DMS114 treated with DMSO at 0.1 percent for 48 hours (cell line): Measurements from ENCODE around the gene NFX1.

ENCODE experiments used
- DNase-seq: peaks from one replicate; lab custom pipeline; 2025; ENCODE audit not compliant: unreplicated experiment; lab: John Stamatoyannopoulos, UW

Gene NFX1

GRCh38 chr9:33265211-33265865, 25.0 kb upstream of the NFX1 start:
- DNase-seq = no peak

DNA sequence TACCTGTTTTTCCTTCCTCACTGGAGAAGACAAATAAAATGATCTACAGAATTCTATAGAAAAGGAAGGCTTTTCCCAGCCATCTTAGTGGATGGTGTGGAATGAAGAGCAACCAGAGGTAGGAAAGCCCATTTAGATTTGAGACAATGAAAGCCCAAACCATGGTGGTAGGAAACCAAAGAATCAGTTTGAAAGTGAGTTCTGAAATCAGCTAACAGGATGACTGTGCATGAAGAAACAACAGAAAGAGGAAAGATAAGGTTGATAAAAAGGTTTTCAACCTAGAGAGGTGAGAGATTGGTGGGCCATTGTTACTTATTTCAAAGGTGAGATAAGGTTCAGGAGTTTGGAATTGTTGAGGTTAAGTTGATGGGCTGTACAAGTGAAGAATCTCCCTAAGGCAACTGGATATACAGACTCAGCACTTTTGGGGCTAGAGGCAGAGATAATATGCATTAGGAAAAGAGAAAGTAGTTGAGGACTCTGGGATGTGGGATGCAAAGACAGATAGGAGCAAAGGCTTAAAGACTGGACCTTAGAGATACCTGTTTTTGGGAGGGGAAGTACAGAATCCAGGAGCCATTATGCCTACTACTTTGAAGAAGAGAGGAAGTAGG, 23.1 kb upstream of the NFX1 start:
- no peak for DNase-seq

DNA sequence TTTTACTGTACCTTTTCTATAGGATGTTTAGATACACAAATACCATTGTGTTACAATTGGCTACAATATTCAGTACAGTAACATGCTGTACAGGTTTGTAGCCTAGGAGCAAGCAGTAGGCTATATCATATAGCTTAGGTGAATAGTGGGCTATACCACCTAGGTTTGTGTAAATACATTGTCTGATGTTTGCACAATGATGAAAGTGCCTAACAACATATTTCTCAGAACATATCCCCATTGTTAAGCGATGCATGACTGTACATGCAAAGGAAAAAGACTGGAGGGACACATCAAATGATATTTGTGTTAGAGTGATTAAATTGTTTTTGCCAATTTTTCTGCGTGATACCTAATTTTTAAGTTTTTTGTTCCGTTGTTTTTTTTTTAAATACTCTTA, 20.2 kb upstream of the NFX1 start:
- DNase-seq = no peak

GRCh38 chr9:33272061-33272460, 18.3 kb upstream of the NFX1 start:
- DNase-seq = no peak

- DNase-seq = no peak
Measured at GRCh38 chr9:33273266-33273971, 16.9 kb upstream of the NFX1 start.

- no peak for DNase-seq
Measured at GRCh38 chr9:33273972-33274328, 16.4 kb upstream of the NFX1 start.

DNA sequence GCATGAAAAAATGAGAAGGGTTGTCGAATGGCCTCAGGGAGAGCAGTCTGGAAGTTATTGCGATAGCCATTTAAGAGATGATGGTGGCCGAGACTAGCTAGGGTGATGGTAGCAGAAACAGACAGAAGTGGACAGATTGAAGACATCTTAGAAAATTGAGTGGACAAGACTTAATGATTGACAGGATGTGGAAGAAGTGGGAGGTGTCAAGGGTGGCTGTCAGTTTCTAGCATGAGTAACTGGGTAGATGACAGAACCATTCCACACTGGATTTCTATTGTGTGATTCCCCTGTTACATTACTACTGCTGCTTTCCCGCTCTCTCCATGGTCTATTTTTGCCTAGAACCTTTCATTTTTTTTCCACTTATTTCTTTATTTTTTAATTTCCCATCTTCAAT, 12.8 kb upstream of the NFX1 start:
- DNase-seq = no peak

DNA sequence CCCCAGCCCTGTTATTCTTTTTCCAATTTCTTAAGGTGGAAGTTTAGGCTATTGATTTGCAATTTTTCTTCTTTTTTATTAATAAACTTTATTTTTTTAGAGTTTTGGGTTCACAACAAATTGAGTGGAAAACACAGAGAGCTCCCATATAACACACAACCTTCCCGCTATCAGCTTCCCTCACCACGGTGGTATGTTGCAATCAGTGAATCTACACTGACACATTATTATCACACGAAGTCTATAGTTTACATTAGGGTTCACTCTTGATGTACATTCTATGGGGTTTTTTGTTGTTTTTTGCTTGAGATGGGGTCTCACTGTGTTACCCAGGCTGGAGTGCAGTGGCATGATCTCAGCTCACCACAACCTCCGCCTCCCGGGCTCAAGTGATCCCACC, 4.8 kb upstream of the NFX1 start:
- no peak for DNase-seq

DNA sequence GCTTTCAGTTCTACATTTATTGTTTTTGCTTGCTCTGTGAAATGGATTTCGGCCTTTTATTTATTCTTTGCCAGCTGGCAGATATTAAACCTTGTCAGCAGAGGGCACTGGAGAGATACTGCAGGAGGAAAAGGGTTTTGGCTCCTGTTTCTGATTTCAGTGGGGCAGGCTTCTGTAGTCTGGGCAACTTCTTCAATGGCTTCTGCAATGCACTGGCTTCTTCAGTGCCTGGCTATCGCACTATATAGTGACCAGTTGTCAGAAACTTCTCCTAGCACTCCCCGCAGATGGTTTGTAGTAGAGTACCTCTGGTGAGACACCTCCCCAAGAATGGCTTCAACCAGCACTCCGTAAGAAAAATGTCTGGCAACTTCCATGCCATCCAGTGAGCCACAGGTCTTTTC, 3.2 kb upstream of the NFX1 start:
- DNase-seq = peak; percentile 57

GRCh38 chr9:33288235-33288634, 2.1 kb upstream of the NFX1 start:
- DNase-seq = no peak

GRCh38 chr9:33288828-33289483, 1.4 kb upstream of the NFX1 start:
- DNase-seq = no peak

- DNase-seq = no peak
Measured at GRCh38 chr9:33289496-33289895, 820 bp upstream of the NFX1 start.

- DNase-seq = no peak
Measured at GRCh38 chr9:33289936-33290246, 425 bp upstream of the NFX1 start.

- no peak for DNase-seq
Measured at GRCh38 chr9:33291031-33291397, 698 bp downstream of the NFX1 start.

DNA sequence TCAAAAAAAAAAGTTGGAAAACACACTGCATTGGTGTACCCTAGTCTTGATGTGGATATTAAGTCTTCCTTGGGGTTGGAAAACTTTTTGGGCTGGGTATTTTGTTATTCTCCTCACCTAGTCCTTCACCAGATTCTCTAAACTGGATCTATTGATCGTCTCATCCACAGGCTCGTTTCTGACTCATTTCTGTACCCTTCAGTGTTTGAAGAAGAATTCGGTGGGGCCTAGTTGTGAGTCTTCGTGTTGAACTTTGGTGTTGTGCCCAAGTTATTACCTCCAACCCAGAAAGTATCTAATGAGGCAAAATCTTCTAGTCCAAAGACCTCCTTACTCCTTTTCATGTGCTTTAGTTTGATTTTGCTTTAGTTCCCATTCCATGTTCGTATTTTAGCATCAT, 1.6 kb downstream of the NFX1 start:
- DNase-seq = no peak

- DNase-seq = no peak
Measured at GRCh38 chr9:33293782-33294181, 3.5 kb downstream of the NFX1 start.

DNA sequence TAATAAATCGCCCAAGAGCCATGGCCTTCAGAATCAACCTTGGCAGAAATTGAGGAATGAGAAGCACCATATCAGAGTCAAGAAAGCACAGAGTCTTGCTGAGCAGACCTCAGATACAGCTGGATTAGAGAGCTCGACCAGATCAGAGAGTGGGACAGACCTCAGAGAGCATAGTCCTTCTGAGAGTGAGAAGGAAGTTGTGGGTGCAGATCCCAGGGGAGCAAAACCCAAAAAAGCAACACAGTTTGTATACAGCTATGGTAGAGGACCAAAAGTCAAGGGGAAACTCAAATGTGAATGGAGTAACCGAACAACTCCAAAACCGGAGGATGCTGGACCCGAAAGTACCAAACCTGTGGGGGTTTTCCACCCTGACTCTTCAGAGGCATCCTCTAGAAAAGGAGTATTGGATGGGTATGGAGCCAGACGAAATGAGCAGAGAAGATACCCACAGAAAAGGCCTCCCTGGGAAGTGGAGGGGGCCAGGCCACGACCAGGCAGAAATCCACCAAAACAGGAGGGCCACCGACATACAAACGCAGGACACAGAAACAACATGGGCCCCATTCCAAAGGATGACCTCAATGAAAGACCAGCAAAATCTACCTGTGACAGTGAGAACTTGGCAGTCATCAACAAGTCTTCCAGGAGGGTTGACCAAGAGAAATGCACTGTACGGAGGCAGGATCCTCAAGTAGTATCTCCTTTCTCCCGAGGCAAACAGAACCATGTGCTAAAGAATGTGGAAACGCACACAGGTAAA, 4.5 kb downstream of the NFX1 start:
- no peak for DNase-seq

DNA sequence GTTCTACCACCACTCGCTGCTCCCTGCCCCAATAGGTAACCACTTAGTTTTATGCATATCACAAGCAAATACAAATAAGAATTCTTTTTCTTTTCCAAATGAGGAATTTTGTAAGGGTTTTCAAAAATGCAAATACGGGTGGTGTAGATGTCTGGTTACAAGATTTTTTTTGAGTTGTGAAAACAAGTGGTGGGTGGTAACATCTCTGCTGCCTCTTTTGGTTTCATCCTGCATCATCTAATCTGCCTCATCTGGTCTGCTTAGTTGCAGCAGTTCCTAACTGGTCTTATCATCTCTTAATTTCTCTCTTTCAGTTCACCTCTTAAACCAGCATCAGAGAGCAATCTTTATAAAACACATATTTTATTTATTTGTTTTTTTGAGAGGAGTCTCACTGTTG, 5.3 kb downstream of the NFX1 start:
- DNase-seq = no peak

GRCh38 chr9:33297432-33297831, 7.1 kb downstream of the NFX1 start:
- no peak for DNase-seq

DNA sequence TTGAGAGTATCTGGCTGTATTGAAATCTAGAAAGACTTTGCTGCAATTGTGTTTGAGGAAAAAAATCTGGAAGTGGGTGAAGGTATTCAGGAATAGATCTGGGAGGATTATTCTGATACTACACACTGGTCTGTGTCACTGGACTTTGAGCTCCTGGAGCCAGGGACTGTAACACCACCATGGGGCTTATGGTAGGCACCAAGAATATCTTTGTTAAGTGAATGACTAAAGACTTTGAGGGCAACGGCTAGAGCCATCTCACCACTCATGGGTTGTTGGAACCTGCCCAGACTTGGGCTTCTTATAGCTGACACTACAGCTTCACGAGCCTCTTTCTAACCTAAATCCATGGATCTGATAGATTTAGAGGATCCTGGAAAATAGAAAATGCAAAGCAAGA, 10.2 kb downstream of the NFX1 start:
- no peak for DNase-seq

DNA sequence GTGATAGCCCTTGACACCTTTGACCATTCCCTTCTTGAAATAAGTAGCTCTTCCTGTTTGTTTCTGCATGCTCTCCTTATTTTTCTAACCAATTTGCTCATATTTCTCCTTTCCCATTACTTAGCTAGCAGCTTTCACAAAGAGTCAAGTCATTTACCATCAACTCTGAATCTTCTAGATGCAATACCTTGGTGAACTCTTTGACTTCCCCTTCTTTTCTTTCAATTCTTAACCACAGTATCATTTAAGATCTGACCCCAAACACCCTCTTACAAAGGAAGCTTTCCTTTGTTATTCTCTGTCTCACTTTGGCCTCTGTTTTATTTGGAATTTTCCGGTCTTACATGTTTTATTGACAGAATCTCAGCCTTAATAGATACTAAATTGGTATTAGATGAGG, 14.0 kb downstream of the NFX1 start:
- DNase-seq = no peak

DNA sequence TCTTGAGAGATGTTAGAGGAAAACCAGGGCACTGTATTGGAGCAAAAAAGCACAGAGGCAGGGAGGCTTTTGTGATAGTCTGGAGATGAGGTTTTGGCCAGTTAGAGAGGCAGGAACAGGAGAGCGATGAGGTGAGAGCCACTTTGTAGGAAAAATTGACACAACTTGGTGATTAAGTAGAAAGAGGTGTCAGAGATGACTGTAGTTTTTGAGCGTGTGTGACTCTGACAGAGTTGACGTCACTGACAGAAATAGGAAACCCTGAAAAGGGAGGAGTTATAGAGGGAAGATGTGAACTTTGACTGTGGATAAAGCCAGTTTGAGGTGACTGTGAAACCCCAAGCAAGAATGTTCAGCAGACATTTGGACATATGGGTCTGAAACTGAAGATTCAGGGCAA, 15.7 kb downstream of the NFX1 start:
- DNase-seq = no peak
